HepG2 (cell line): ENCODE measurements around the gene LCN2. TPM values are rescaled to one million over a fixed set of nuclear protein-coding genes. Genes with fewer than 3 reads are reported as not detected.

Experiments
- ATAC-seq: fragments of 200-7000 bp; cut with Tn5 transposase; 3 replicates; pipeline ENCODE4 v1.9.1; 2020; ENCODE audit warnings: mild to moderate bottlenecking, moderate library complexity
- BruUV-seq: library from RNA; stranded (reverse); fragments of 400-500 nt; replicated peaks from 2 replicates; lab custom pipeline; 2021; lab: Mats Ljungman, UMichigan
- CTCF ChIA-PET: fragments of 300-600 bp; formaldehyde crosslinking; extraction: SDS; loops from one replicate; lab custom pipeline; 2021; ENCODE audit warnings: low total read pairs, inconsistent platforms, low intra/inter-chr PET ratio; lab: Yijun Ruan, JAX
- POLR2A ChIA-PET: fragments of 350-600 bp; sonication (Branson Sonifier 250); formaldehyde crosslinking; loops from one replicate; lab custom pipeline; 2020; ENCODE audit warnings: antibody characterized with exemption, inconsistent platforms; lab: Yijun Ruan, JAX
- DNase-seq: peaks from one replicate; pipeline ENCODE4 v3.0.0-alpha.2; 2015; ENCODE audit warnings: low spot score
- FAIRE-seq: peaks from 3 replicates; lab custom pipeline; 2011; peaks lifted over from hg19 to GRCh38; lab: Jason Lieb, UNC
- H2AFZ ChIP-seq: one replicate; pipeline ENCODE4 v1.6.1; 2011; ENCODE audit warnings: low read length, inconsistent platforms
- H3K27ac ChIP-seq: fragments of 300-600 bp; 3 replicates; pipeline ENCODE4 v1.8.0; 2011; ENCODE audit warnings: mixed run types, mild to moderate bottlenecking, mixed read lengths, low read length, inconsistent platforms; ENCODE audit not compliant: insufficient read depth; ENCODE audit errors: extremely low read length
- H3K27me3 ChIP-seq, 2 experiments: fragments of 200-600 bp in 1 of 2; 2 replicates in 1 of 2; 3 replicates in 1 of 2; pipeline versions ENCODE4 v1.6.0 to v1.8.0; 2011; ENCODE audit warnings: low read length in 2 of 2, mild to moderate bottlenecking in 2 of 2, moderate library complexity in 2 of 2, inconsistent platforms in 1 of 2; ENCODE audit not compliant: insufficient read depth in 2 of 2, control insufficient read depth in 1 of 2
- H3K36me3 ChIP-seq, 2 experiments: fragments of 200-600 bp in 1 of 2; replicated peaks in 1 of 2; 2 replicates in 1 of 2; 3 replicates in 1 of 2; pipeline versions ENCODE4 v1.5.1 to v1.8.0; 2011; ENCODE audit warnings: low read length in 2 of 2, inconsistent platforms in 1 of 2; ENCODE audit not compliant: insufficient read depth in 2 of 2, control insufficient read depth in 1 of 2
- H3K4me1 ChIP-seq: 2 replicates; pipeline ENCODE4 v1.5.1; 2012; ENCODE audit warnings: low read length, inconsistent platforms; ENCODE audit not compliant: insufficient read depth
- H3K4me2 ChIP-seq: 2 replicates; pipeline ENCODE4 v1.6.0; 2011; ENCODE audit warnings: low read depth, low read length, inconsistent platforms
- H3K4me3 ChIP-seq, 3 experiments: fragments of 200-600 bp in 1 of 3; sonication (generic), shearing (Covaris generic) in 1 of 3; replicated peaks in 1 of 3; 2 replicates each; pipeline ENCODE4 v1.5.1; 2011 to 2016; ENCODE audit warnings: low read length in 3 of 3, inconsistent platforms in 2 of 3, low read depth in 2 of 3, mild to moderate bottlenecking in 2 of 3, control low read depth in 1 of 3, mixed read lengths in 1 of 3; ENCODE audit not compliant: insufficient read depth in 1 of 3
- H3K79me2 ChIP-seq: one replicate; pipeline ENCODE4 v1.6.1; 2011; ENCODE audit warnings: low read length, inconsistent platforms; ENCODE audit not compliant: insufficient read depth
- H3K9ac ChIP-seq: 2 replicates; pipeline ENCODE4 v1.6.0; 2011; ENCODE audit warnings: mild to moderate bottlenecking, low read depth, low read length, inconsistent platforms; ENCODE audit not compliant: insufficient read depth
- H3K9me3 ChIP-seq: 2 replicates; pipeline ENCODE4 v1.5.1; 2012; ENCODE audit warnings: mild to moderate bottlenecking, low read length
- H4K20me1 ChIP-seq: 2 replicates; pipeline ENCODE4 v1.6.0; 2011; ENCODE audit warnings: inconsistent platforms, mild to moderate bottlenecking, low read length, moderate library complexity; ENCODE audit not compliant: insufficient read depth
- SOX13 ChIP-seq, 3 experiments: fragments of 450-650 bp in 1 of 3; sonication (generic) in 1 of 3; formaldehyde crosslinking in 1 of 3; IDR thresholded peaks in 2 of 3; conservative IDR thresholded peaks in 1 of 3; 2 replicates each; pipeline versions ENCODE4 v1.5.0 to v1.6.1; 2016 to 2020; ENCODE audit warnings: antibody characterized with exemption in 1 of 3, mild to moderate bottlenecking in 1 of 3, missing compliant biosample characterization in 1 of 3, missing genetic modification reagents in 1 of 3, moderate library complexity in 1 of 3
- TBL1XR1 ChIP-seq: fragments of 150-350 bp; IDR thresholded peaks from 2 replicates; pipeline ENCODE4 v1.6.1; 2014; ENCODE audit warnings: borderline replicate concordance, low read length; ENCODE audit not compliant: partially characterized antibody
- ZNF558 ChIP-seq: sonication (generic); formaldehyde crosslinking; IDR thresholded peaks from 2 replicates; pipeline ENCODE4 v1.9.0; 2022; ENCODE audit warnings: mild to moderate bottlenecking, missing genetic modification reagents, borderline replicate concordance
- WGBS: methylation state at CpG from one replicate; pipeline ENCODE4 v1.1.6; 2017; ENCODE audit warnings: low lambda C conversion rate; 5-methylcytosine and 5-hydroxymethylcytosine counted together
- in situ Hi-C: cut with HindIII; loops from 2 replicates; pipeline ENCODE4 v1.10.0; 2017; ENCODE audit warnings: low pct_unique_long_range_greater_than_20kb; ENCODE audit not compliant: extremely low pct_ligation_motif_present
- intact Hi-C: fragments of 100-400 bp; cut with micrococcal nuclease; formaldehyde crosslinking; loops from one replicate; pipeline ENCODE4 v1.10.0; 2022; ENCODE audit not compliant: unreplicated experiment
- polyA plus RNA-seq, 8 experiments: library from polyadenylated mRNA; depleted of rRNA in 3 of 8; stranded (reverse) in 7 of 8; unstranded in 1 of 8; fragments of >200 nt; fragmentation: Illumina TruSeq in 4 of 8; extraction: Trizol in 4 of 8; gene quantifications; 2 replicates each; pipeline versions ENCODE4 v1.2.1 to v1.2.3, GENCODE V29; 2011 to 2016; ENCODE audit warnings: low read depth in 4 of 8, missing spikeins in 1 of 8, mixed read lengths in 1 of 8; ENCODE audit not compliant: insufficient read depth in 1 of 8
- total RNA-seq, 5 experiments: library from RNA; depleted of rRNA; stranded (reverse); fragments of >200 nt; fragmentation: Illumina TruSeq; extraction: Trizol; gene quantifications; 2 replicates each; pipeline ENCODE4 v1.2.3, GENCODE V29; 2016; ENCODE audit warnings: low read depth in 1 of 5

LCN2 gene
- total and polyA plus RNA-seq, 2 of the 13 experiments (the other 11 are each of a cell fraction or from before 2014, with no cell fraction given): 0.38 to 1.4 TPM

- intact Hi-C loops: no loop called here
- no peak overlapping the region for H3K27ac ChIP-seq
- H3K27me3 ChIP-seq: no peaks in the 10 kb centered on the region
- no peaks in the 10 kb centered on the region for H3K9me3 ChIP-seq
- ATAC-seq (no peak), FAIRE-seq (no peak)
- TSS peak; percentile 37 for BruUV-seq
- TF ChIP-seq ZNF558 (CRISPR knock-in tag): no peak
- TF ChIP-seq, all 625 proteins: peak for 0
- DNase-seq: no peak
- H3K9ac ChIP-seq: no peak overlapping the region
- ChIA-PET CTCF (no interaction called here), POLR2A (interaction anchor here (1.6 kb wide), 1 partner anchor 15 kb away, joined by 3 read pairs; no protein-coding TSS in a partner anchor)
- in situ Hi-C loops: no loop called here
- no peaks in the 10 kb centered on the region for H3K4me1 ChIP-seq
- H3K79me2 ChIP-seq: no peaks in the 10 kb centered on the region
- no peaks in the 10 kb centered on the region for H4K20me1 ChIP-seq
- no peak overlapping the region for H3K4me2 ChIP-seq
- H2AFZ ChIP-seq: no peak overlapping the region
- H3K36me3 ChIP-seq: peaks cover 27 to 53% of the 10 kb centered on the region in 2 experiments; a peak in 4 of 5 replicates
- WGBS: 97% methylated on average over 7 of the region's 8 CpGs
- H3K4me3 ChIP-seq: no peak overlapping the region
These were observed 25.9 kb downstream of the LCN2 start for GRCh38 chr9:128175102-128175563.

- Histone ChIP-seq H3K27me3 (no peaks in the 10 kb centered on the region), H3K4me2 (no peak overlapping the region), H3K4me1 (no peaks in the 10 kb centered on the region), H4K20me1 (no peaks in the 10 kb centered on the region), H3K36me3 (peaks cover 27 to 56% of the 10 kb centered on the region in 2 experiments; a peak in 4 of 5 replicates), H3K79me2 (no peaks in the 10 kb centered on the region), H2AFZ (no peak overlapping the region), H3K9ac (no peak overlapping the region), H3K4me3 (no peak overlapping the region), H3K9me3 (no peaks in the 10 kb centered on the region), H3K27ac (no peak overlapping the region)
- POLR2A ChIA-PET: no interaction called here
- ATAC-seq (no peak), DNase-seq (no peak), FAIRE-seq (no peak)
- in situ Hi-C loops (no loop called here), intact Hi-C loops (no loop called here)
- CTCF ChIA-PET: no interaction called here
- WGBS: 100% methylated on average over 1 of the region's 2 CpGs
- no peak for TF ChIP-seq TBL1XR1
- TF ChIP-seq SOX13 (IDR thresholded peaks at IDR 0.05): no peak
- no peak for TF ChIP-seq SOX13 (CRISPR knock-in tag; conservative IDR thresholded peaks at IDR 0.05 in 1 of 2, IDR thresholded peaks at IDR 0.05 in 1 of 2)
- BruUV-seq: no TSS peak
These were observed 26.5 kb downstream of the LCN2 start for GRCh38 chr9:128175726-128176125.
